Astrocyte (in vitro differentiated cells and primary cell): ENCODE measurements around the gene CD99L2. TPM values are rescaled to one million over a fixed set of nuclear protein-coding genes. Genes with fewer than 3 reads are reported as not detected.
"Not testable (repeated sequence)": the region's sequence is repeated elsewhere in the genome, so short reads cannot be mapped to it uniquely, and the experiment has no call there.

ENCODE experiments used
- DNase-seq: peaks from one replicate; pipeline ENCODE4 v3.0.0-alpha.2; 2010; ENCODE audit warnings: low read depth
- FAIRE-seq: peaks from 2 replicates; lab custom pipeline; 2011; peaks lifted over from hg19 to GRCh38; lab: Jason Lieb, UNC
- H2AFZ ChIP-seq: 2 replicates; pipeline ENCODE4 v1.6.0; 2012; ENCODE audit warnings: low read depth, low read length, inconsistent platforms
- H3K27ac ChIP-seq: 2 replicates; pipeline ENCODE4 v1.5.1; 2011; ENCODE audit warnings: low read depth, low read length, inconsistent platforms
- H3K27me3 ChIP-seq: 2 replicates; pipeline ENCODE4 v1.6.0; 2011; ENCODE audit warnings: low read length, inconsistent platforms; ENCODE audit not compliant: insufficient read depth
- H3K36me3 ChIP-seq: 2 replicates; pipeline ENCODE4 v1.5.1; 2011; ENCODE audit warnings: low read length, inconsistent platforms; ENCODE audit not compliant: insufficient read depth
- H3K4me1 ChIP-seq: 2 replicates; pipeline ENCODE4 v1.5.1; 2011; ENCODE audit warnings: low read length, inconsistent platforms; ENCODE audit not compliant: insufficient read depth
- H3K4me2 ChIP-seq: 2 replicates; pipeline ENCODE4 v1.6.0; 2012; ENCODE audit warnings: low read length, inconsistent platforms
- H3K4me3 ChIP-seq: 2 replicates; pipeline ENCODE4 v1.5.1; 2011; ENCODE audit warnings: low read depth, mild to moderate bottlenecking, low read length, inconsistent platforms; ENCODE audit not compliant: insufficient read depth
- H3K79me2 ChIP-seq: 2 replicates; pipeline ENCODE4 v1.6.0; 2012; ENCODE audit warnings: mild to moderate bottlenecking, low read length, inconsistent platforms; ENCODE audit not compliant: insufficient read depth
- H3K9ac ChIP-seq: 2 replicates; pipeline ENCODE4 v1.6.0; 2012; ENCODE audit warnings: mild to moderate bottlenecking, low read length, inconsistent platforms
- H3K9me3 ChIP-seq: 2 replicates; pipeline ENCODE4 v1.5.1; 2012; ENCODE audit warnings: low read depth, mild to moderate bottlenecking, low read length, inconsistent platforms; ENCODE audit not compliant: insufficient read depth
- H4K20me1 ChIP-seq: 2 replicates; pipeline ENCODE4 v1.6.0; 2012; ENCODE audit warnings: low read length, inconsistent platforms; ENCODE audit not compliant: insufficient read depth
- H3K27ac Mint-ChIP-seq: one replicate; pipeline ENCODE4 v1.8.0; 2021; ENCODE audit warnings: mild to moderate bottlenecking, mixed read lengths; ENCODE audit not compliant: unreplicated experiment
- H3K27me3 Mint-ChIP-seq: one replicate; pipeline ENCODE4 v1.8.0; 2021; ENCODE audit warnings: low read depth, mixed read lengths; ENCODE audit not compliant: unreplicated experiment
- H3K36me3 Mint-ChIP-seq: one replicate; pipeline ENCODE4 v1.8.0; 2021; ENCODE audit warnings: low read depth, mixed read lengths; ENCODE audit not compliant: unreplicated experiment
- H3K4me1 Mint-ChIP-seq: one replicate; pipeline ENCODE4 v1.8.0; 2021; ENCODE audit warnings: low read depth, mixed read lengths; ENCODE audit not compliant: unreplicated experiment
- H3K4me3 Mint-ChIP-seq: one replicate; pipeline ENCODE4 v1.8.0; 2021; ENCODE audit warnings: mild to moderate bottlenecking, moderate library complexity, mixed read lengths; ENCODE audit not compliant: unreplicated experiment
- H3K9me3 Mint-ChIP-seq: one replicate; pipeline ENCODE4 v1.8.0; 2021; ENCODE audit warnings: mild to moderate bottlenecking, mixed read lengths; ENCODE audit not compliant: unreplicated experiment
- EZH2 ChIP-seq: IDR thresholded peaks from 2 replicates; pipeline ENCODE4 v1.6.1; 2012; ENCODE audit warnings: mild to moderate bottlenecking, low read length, inconsistent platforms; ENCODE audit not compliant: insufficient read depth
- total RNA-seq: library from RNA; stranded (reverse); gene quantifications from 2 replicates; pipeline ENCODE4 v1.2.1, GENCODE V29; 2021
- TF ChIP-seq, protein P1 (sequence below): IDR thresholded peaks from 2 replicates; pipeline ENCODE4 v1.5.1; 2011; ENCODE audit warnings: low read depth, mild to moderate bottlenecking, inconsistent platforms, low read length, moderate library complexity; ENCODE audit not compliant: insufficient read depth

CD99L2 gene
- total RNA-seq, 1 donor from 2014 or later: 38.4 TPM

DNA sequence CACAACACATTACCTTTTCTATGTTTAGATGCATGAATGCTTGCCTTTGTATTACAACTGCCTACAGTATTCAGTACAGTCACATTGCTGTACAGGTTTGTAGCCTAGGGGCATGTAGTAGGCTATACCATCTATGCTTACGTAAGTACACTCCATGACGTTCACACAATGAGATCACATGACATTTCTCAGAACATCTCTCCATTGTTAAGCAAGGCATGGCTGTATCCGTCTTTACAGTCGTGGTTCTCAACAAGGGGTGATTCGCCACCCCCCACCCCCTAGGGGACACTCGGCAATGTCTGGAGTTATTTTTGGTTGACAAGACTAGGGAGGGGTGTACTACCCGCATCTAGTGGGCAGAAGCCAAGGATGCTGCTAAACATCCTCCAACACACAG is 12.1 kb downstream of the CD99L2 start:
- no peaks in the 10 kb centered on the region for H3K36me3 ChIP-seq
- Mint-ChIP-seq H3K27me3 (no peaks in the 10 kb centered on the region), H3K27ac (no peak overlapping the region), H3K9me3 (no peaks in the 10 kb centered on the region), H3K4me1 (peaks cover 9% of the 10 kb centered on the region), H3K4me3 (no peak overlapping the region), H3K36me3 (no peaks in the 10 kb centered on the region)
- no peak overlapping the region for H2AFZ ChIP-seq
- peaks cover under 1% of the 10 kb centered on the region for H4K20me1 ChIP-seq
- no peak overlapping the region for H3K27ac ChIP-seq
- peaks cover 16% of the 10 kb centered on the region for H3K79me2 ChIP-seq
- DNase-seq: no peak
- TF ChIP-seq EZH2: no peak
- TF ChIP-seq, protein P1, sequence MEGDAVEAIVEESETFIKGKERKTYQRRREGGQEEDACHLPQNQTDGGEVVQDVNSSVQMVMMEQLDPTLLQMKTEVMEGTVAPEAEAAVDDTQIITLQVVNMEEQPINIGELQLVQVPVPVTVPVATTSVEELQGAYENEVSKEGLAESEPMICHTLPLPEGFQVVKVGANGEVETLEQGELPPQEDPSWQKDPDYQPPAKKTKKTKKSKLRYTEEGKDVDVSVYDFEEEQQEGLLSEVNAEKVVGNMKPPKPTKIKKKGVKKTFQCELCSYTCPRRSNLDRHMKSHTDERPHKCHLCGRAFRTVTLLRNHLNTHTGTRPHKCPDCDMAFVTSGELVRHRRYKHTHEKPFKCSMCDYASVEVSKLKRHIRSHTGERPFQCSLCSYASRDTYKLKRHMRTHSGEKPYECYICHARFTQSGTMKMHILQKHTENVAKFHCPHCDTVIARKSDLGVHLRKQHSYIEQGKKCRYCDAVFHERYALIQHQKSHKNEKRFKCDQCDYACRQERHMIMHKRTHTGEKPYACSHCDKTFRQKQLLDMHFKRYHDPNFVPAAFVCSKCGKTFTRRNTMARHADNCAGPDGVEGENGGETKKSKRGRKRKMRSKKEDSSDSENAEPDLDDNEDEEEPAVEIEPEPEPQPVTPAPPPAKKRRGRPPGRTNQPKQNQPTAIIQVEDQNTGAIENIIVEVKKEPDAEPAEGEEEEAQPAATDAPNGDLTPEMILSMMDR: no peak
- peaks cover 6% of the 10 kb centered on the region for H3K4me1 ChIP-seq
- H3K27me3 ChIP-seq: no peaks in the 10 kb centered on the region
- FAIRE-seq: no peak
- H3K4me3 ChIP-seq: no peak overlapping the region
- H3K4me2 ChIP-seq: no peak overlapping the region
- no peak overlapping the region for H3K9ac ChIP-seq
- H3K9me3 ChIP-seq: no peaks in the 10 kb centered on the region

DNA sequence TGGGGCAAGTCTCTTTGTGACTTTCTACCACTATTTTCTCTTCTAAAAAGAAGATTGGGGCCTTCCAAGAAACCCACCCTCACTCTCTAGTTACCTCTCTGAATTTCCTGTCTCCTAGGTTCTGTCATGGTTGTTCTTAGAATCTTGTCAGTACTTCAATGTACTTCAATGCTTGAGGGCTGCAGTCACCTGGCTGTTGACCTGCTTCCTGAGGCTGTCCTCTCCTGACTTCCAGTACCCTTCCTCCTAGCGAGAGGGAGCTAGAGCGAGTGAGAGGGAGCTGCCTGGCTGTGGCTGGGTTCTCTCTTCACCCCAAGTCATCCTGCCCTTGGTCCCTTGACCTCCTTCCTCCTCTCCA is 17.7 kb downstream of the CD99L2 start:
- Mint-ChIP-seq H3K36me3 (peaks cover 2% of the 10 kb centered on the region), H3K27me3 (no peaks in the 10 kb centered on the region), H3K9me3 (no peaks in the 10 kb centered on the region), H3K4me1 (no peaks in the 10 kb centered on the region), H3K27ac (no peak overlapping the region), H3K4me3 (no peak overlapping the region)
- Histone ChIP-seq H3K4me1 (no peaks in the 10 kb centered on the region), H3K4me2 (no peak overlapping the region), H3K36me3 (no peaks in the 10 kb centered on the region), H3K4me3 (no peak overlapping the region), H2AFZ (no peak overlapping the region), H3K27me3 (no peaks in the 10 kb centered on the region), H3K9ac (no peak overlapping the region), H3K27ac (no peak overlapping the region), H3K79me2 (peaks cover 3% of the 10 kb centered on the region), H4K20me1 (peaks cover 5% of the 10 kb centered on the region), H3K9me3 (no peaks in the 10 kb centered on the region)
- no peak for DNase-seq
- TF ChIP-seq EZH2: no peak
- TF ChIP-seq, protein P1: no peak
- no peak for FAIRE-seq

DNA sequence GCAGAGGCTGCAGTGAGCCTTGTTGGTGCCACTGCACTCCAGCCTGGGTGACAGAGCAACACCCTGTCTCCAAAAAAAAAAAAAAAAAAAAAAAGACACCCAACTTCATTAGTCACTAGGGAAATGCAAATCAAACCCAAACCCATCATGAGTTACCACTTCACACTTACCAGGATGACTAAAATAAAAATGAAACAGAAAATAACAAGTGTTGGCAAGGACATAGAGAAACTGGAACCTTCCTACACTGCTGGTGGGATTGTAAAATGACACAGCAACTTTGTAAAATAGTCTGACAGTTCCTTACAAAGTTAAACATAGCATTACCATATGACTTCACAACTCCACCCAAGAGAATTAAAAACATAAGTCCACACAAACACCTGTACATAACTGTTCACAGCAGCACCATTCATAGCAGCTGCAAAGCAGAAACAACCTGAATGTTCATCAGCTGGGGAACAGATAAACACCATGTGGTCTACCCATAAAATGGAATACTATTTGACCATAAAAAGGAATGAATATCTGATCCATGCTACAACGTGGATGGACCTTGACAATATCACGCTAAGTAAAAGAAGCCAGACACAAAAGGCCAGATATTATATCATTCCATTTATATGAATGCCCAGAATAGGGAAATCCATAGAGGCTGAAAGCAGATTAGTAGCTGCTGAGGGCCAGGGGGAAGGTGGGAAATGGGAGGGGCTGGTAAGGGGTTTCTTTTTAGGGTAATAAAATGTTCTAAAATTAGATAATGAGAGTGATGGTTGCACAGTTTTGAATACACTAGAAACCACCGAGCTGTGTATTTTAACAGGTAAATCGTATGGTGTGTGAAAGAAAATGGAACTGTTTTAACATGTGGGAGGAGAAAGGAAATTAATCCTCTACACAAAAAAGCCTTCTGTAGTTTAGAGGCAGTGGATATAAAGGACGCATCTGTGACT is 18.3 kb downstream of the CD99L2 start:
- no peak overlapping the region for H3K4me3 Mint-ChIP-seq

DNA sequence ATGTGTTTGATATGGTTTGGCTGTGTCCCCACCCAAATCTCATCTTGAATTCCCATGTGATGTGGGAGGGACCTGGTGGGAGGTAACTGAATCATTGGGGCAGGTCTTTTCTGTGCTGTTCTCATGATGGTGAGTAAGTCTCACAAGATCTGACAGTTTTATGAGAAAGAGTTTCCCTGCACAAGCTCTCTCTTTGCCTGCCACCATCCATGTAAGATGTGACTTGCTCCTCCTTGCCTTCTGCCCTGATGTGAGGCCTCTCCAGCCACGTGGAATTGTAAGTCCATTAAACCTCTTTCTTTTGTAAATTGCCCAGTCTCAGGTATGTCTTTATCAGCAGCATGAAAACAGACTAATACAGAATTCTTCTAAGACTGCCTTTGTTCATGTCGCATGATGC is 22.8 kb downstream of the CD99L2 start:
- not testable (repeated sequence) for H3K9me3 ChIP-seq, H3K27me3 Mint-ChIP-seq, H3K9me3 Mint-ChIP-seq, H4K20me1 ChIP-seq, H3K27ac ChIP-seq, H3K9ac ChIP-seq, H3K79me2 ChIP-seq, H3K36me3 Mint-ChIP-seq, DNase-seq, H3K4me2 ChIP-seq, H3K4me3 Mint-ChIP-seq, H3K4me3 ChIP-seq, H3K4me1 ChIP-seq, H3K27ac Mint-ChIP-seq, H3K27me3 ChIP-seq, FAIRE-seq, H2AFZ ChIP-seq, H3K36me3 ChIP-seq
- peaks cover 12% of the 10 kb centered on the region for H3K4me1 Mint-ChIP-seq

More for the DNA sequence above, 18.3 kb downstream of the CD99L2 start:
- no peak overlapping the region for H3K4me3 ChIP-seq
- H3K27ac ChIP-seq: no peak overlapping the region
- TF ChIP-seq, protein P1: no peak
- no peak for TF ChIP-seq EZH2
- H3K27me3 ChIP-seq: no peaks in the 10 kb centered on the region
- no peaks in the 10 kb centered on the region for H3K27me3 Mint-ChIP-seq
- H3K9me3 Mint-ChIP-seq: no peaks in the 10 kb centered on the region
- H4K20me1 ChIP-seq: peaks cover 5% of the 10 kb centered on the region
- no peaks in the 10 kb centered on the region for H3K4me1 Mint-ChIP-seq
- H3K4me2 ChIP-seq: no peak overlapping the region
- DNase-seq: no peak
- peak; percentile 83 for FAIRE-seq
- H3K79me2 ChIP-seq: peaks cover 3% of the 10 kb centered on the region
- no peak overlapping the region for H3K27ac Mint-ChIP-seq
- H3K9me3 ChIP-seq: no peaks in the 10 kb centered on the region
- no peak overlapping the region for H3K9ac ChIP-seq
- H3K36me3 Mint-ChIP-seq: peaks cover 7% of the 10 kb centered on the region
- no peaks in the 10 kb centered on the region for H3K4me1 ChIP-seq
- no peak overlapping the region for H2AFZ ChIP-seq
- no peaks in the 10 kb centered on the region for H3K36me3 ChIP-seq
